Erythroblast (primary cell): Measurements from ENCODE around the gene C11orf91.

Source experiments
- GATA1 ChIP-seq: IDR thresholded peaks from 2 replicates; pipeline ENCODE4 v1.6.1; 2011; ENCODE audit warnings: low read depth, mild to moderate bottlenecking, control low read depth, low read length, moderate library complexity
- POLR2A ChIP-seq: IDR thresholded peaks from 2 replicates; pipeline ENCODE4 v1.6.1; 2011; ENCODE audit warnings: mild to moderate bottlenecking, low read length

- no peak for TF ChIP-seq POLR2A
- no peak for TF ChIP-seq GATA1
Observed at GRCh38 chr11:33695051-33695566, 5.5 kb downstream of the C11orf91 start.
